Fibroblast of the aortic adventitia (primary cell): Measurements from ENCODE around the gene NDUFB6. TPM values are rescaled to one million over a fixed set of nuclear protein-coding genes. Genes with fewer than 3 reads are reported as not detected.
"Not testable (repeated sequence)": the region's sequence is repeated elsewhere in the genome, so short reads cannot be mapped to it uniquely, and the experiment has no call there.

Experiments used
- DNase-seq: peaks from one replicate; pipeline ENCODE4 v3.0.0-alpha.2; 2010; ENCODE audit warnings: low read depth
- H3K4me3 ChIP-seq: 2 replicates; pipeline ENCODE4 v1.5.1; 2011; ENCODE audit warnings: low read depth, mild to moderate bottlenecking, control low read depth, low read length, moderate library complexity
- CTCF ChIP-seq: IDR thresholded peaks from 2 replicates; pipeline ENCODE4 v1.5.1; 2011; ENCODE audit warnings: mild to moderate bottlenecking, low read length, control low read depth, inconsistent platforms; ENCODE audit not compliant: insufficient read depth
- total RNA-seq: library from RNA; depleted of rRNA; stranded (reverse); fragments of >200 nt; gene quantifications from 2 replicates; pipeline ENCODE4 v1.2.3, GENCODE V29; 2012; ENCODE audit warnings: low replicate concordance

The NDUFB6 gene
- total RNA-seq, 1 donor = 63.0 TPM

GRCh38 chr9:32554591-32554990 is 18.4 kb downstream of the NDUFB6 start:
- TF ChIP-seq CTCF = no peak
- DNase-seq = no peak
- no peak overlapping the region for H3K4me3 ChIP-seq

GRCh38 chr9:32554107-32554506 is 18.9 kb downstream of the NDUFB6 start:
- H3K4me3 ChIP-seq = no peak overlapping the region
- TF ChIP-seq CTCF = no peak
- DNase-seq = peak; percentile 27

GRCh38 chr9:32552172-32552872 is 20.6 kb downstream of the NDUFB6 start, which contains the start of the genes SMIM27 and TOPORS:
TSS of gene SMIM27 (plus strand) at chr9:32552327. CDS start at chr9:32552435, 108 bp downstream.
TSS of gene TOPORS (minus strand) at chr9:32552586. CDS start at chr9:32552436, 150 bp downstream.
- peak within 1 kb of the TSS; percentile 73 for H3K4me3 ChIP-seq
- no peak for TF ChIP-seq CTCF
- peak; percentile 90 for DNase-seq

- peak; percentile 61 for DNase-seq
- peak overlapping the region; percentile 73 for H3K4me3 ChIP-seq
- TF ChIP-seq CTCF = no peak
Measured at GRCh38 chr9:32551276-32552051, 21.5 kb downstream of the NDUFB6 start.

- no peak for TF ChIP-seq CTCF
- peak; percentile 89 for DNase-seq
- H3K4me3 ChIP-seq = peak overlapping the region; percentile 73
Measured at GRCh38 chr9:32550562-32551275, 22.2 kb downstream of the NDUFB6 start.

GRCh38 chr9:32550150-32550561 is 22.8 kb downstream of the NDUFB6 start:
- peak overlapping the region; percentile 73 for H3K4me3 ChIP-seq
- TF ChIP-seq CTCF = peak; percentile 16
- DNase-seq = peak; percentile 43

GRCh38 chr9:32548213-32548612 is 24.7 kb downstream of the NDUFB6 start:
- not testable (repeated sequence) for DNase-seq, H3K4me3 ChIP-seq
